Activated CD8-positive, alpha-beta memory T cell treated with anti-CD3 and anti-CD28 coated beads for 48 hours (primary cell): ENCODE results near the gene TPSB2.

ENCODE experiments used
- DNase-seq, 3 experiments: peaks; one replicate each; pipeline ENCODE4 v3.0.0-alpha.2; 2020; ENCODE audit warnings: low read depth in 2 of 3, low spot score in 2 of 3

The TPSB2 gene

GRCh38 chr16:1184980-1185379 is 45.0 kb downstream of the TPSB2 start:
- DNase-seq = no peak

GRCh38 chr16:1184156-1184868 is 45.7 kb downstream of the TPSB2 start:
- no peak for DNase-seq

GRCh38 chr16:1182950-1183907 is 46.8 kb downstream of the TPSB2 start:
- DNase-seq = no peak

GRCh38 chr16:1182316-1182671 is 47.7 kb downstream of the TPSB2 start:
- DNase-seq = no peak

GRCh38 chr16:1181404-1182315 is 48.3 kb downstream of the TPSB2 start:
- no peak for DNase-seq

GRCh38 chr16:1180549-1181403 is 49.2 kb downstream of the TPSB2 start:
- no peak for DNase-seq
